Stimulated activated CD4-positive, alpha-beta T cell treated with anti-CD3 and anti-CD28 coated beads, Interleukin-1b, Interleukin-23, amount 100 ng/mL, for 1 hour (primary cell): ENCODE measurements around the gene DNAJC28.
A peak's percentile ranks its signal among the peaks of the same experiment; 100 is the strongest.
"Not testable (repeated sequence)": the region's sequence is repeated elsewhere in the genome, so short reads cannot be mapped to it uniquely, and the experiment has no call there.

Source experiments
- DNase-seq, 2 donors: peaks; one replicate each; pipeline ENCODE4 v3.0.0-alpha.2; 2020; ENCODE audit warnings: low read depth in 2 of 2

Gene DNAJC28, protein sequence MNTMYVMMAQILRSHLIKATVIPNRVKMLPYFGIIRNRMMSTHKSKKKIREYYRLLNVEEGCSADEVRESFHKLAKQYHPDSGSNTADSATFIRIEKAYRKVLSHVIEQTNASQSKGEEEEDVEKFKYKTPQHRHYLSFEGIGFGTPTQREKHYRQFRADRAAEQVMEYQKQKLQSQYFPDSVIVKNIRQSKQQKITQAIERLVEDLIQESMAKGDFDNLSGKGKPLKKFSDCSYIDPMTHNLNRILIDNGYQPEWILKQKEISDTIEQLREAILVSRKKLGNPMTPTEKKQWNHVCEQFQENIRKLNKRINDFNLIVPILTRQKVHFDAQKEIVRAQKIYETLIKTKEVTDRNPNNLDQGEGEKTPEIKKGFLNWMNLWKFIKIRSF

DNA sequence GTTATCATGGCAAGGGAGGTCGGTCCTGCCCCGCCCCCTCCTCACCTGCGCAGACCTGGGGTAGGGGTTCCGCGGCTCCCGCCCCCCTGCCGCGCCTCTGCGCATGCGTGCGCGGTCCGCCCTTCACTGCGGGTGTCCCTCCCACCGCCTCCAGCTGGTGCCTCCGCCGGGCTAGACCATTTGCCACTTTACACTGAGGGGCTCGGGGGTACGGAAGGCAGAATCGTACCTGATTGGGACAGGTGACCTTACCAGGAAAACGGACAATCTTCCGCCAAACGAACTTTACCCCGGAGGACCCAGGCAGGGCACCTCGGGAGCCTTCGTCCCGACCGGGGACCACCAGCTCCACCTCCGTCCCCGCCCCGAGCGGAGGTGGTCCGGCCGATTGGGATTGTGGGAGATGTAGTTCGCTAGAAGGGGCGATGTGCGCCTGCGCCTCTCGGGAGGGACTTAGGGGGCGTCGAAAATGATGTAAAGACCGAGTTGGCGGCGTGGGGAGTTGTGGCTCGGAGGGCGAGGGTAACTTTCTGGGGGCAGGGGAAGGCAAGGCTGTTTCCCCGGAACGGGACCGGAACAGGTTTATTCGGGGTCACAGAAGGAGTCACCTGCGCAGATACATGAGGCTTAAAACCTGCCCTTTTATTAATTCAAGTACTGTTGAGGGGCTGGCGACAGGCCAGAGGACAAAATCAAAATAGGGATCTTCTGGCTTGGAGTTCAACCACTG, at the start of gene DNAJC28:
TSS of gene DNAJC28 (minus strand) at position 344 of the 730 bp plus-strand sequence. CDS start 2,323 bp downstream, outside the sequence.
- DNase-seq: peak; percentile 87 to 92

DNA sequence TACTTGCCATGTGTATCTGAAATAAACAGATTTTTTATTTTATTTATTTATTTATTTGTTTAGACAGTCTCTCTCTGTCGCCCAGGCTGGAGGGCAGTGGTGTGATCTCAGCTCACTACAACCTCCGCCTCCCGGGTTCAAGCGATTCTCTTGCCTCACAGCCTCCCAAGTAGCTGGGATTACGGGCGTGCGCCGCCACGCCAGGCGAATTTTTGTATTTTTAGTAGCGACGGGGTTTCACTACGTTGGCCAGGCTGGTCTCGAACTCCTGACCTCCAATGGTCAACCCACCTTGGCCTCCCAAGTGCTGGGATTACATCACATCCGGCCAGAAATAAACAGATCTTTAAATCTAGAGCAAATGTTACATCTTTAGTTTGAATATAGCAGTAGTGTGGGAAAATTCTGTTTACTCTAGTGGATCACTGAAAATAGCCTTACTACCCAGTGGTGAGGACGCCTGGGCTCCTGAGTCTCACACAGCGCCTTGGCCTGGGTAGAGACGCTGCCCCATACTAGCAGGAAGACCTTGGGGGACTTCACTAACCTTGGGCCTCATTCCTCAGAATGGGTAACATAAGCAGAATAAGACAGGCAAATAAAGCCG, 49.7 kb upstream of the DNAJC28 start:
- DNase-seq: no peak

DNA sequence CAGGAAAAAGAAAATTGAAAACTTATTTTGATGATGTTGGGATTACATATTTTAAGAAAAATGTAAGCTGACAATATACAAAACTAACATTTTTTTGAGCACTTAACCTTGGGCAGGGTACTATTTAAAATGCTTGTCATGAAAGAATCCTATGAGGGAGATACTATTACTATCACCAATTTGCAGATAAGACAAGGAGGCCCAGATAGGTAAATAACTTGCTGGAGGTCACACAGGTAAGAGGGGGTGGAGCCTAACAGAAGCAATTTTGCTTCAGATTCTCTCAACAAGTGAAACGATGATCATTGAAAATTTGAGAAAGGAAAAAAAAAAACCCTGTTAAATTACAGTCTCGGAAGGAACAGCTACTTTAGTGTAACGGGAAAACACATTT, 49.2 kb upstream of the DNAJC28 start:
- no peak for DNase-seq

DNA sequence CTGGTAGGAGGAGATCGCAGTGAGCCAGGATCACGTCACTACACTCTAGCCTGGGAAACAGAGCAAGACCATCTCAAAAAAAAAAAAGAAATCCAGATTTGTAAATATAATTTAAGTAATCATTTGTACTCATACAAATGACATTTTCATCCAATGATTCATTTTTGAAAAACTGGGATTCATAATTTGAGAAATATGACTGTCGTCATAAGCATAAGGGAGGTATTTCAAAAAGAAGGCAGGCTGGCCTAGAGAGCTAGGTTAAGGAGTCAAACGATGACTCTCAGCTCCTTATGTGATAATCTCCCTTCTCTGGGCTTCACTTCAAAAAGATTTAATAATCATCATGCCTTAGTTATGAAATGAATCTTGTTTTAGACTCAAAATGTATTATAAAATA, 48.1 kb upstream of the DNAJC28 start:
- DNase-seq: no peak

DNA sequence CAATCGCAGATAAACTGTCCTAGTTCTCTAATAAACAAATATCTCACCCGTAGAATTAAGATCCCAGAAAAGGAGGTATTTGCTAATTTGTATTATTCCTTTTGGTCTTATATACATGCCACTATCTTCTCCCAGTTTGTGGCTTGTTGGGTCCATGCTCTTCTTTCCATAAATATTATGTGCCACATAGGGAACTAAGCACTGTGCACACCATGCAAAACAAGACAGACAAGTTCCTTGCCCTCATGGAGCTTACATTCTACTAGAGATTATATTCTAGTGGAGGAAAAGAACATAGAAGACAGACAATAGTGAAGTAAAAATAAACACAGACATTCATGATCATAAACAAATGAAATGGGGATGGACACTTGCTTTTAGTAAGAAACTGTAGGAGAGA, 45.7 kb upstream of the DNAJC28 start:
- DNase-seq: no peak

DNA sequence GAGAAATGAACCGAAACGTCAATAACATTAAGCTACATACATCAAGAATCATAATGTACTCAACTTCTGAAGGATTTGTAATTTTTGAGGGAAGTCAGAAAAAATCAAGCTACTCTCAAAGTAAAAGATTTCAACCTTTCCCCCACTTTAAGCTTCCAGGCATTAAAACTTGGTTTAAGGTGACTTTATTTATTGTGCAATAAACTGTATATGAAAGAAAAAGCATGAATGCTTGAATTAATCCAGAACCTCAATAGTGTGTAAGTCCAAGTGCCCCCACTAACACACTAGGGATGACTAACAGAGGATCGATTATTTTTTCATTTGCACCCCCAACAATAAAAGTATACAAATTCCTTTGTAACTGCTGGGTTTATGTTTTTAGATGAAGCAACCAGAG, 39.5 kb upstream of the DNAJC28 start:
- DNase-seq: no peak

DNA sequence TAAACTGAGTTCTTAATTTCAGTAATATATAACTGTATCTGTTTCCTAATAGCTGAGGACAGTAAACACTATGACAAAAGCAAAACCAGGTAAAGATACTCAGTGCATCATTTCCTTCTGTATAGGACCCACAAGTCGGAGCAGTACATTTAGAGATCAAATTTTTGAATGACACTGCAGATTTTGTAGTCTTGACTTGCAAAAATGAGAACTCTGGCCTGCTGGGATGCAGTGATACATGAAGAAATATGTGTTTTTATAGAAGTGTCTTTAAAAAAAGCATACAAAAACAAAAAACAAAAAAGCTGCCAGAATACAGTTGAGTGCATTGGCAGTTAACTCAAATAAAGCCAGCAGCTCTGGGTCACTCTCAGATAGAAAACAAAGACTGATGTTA, 31.4 kb upstream of the DNAJC28 start:
- DNase-seq: no peak

DNA sequence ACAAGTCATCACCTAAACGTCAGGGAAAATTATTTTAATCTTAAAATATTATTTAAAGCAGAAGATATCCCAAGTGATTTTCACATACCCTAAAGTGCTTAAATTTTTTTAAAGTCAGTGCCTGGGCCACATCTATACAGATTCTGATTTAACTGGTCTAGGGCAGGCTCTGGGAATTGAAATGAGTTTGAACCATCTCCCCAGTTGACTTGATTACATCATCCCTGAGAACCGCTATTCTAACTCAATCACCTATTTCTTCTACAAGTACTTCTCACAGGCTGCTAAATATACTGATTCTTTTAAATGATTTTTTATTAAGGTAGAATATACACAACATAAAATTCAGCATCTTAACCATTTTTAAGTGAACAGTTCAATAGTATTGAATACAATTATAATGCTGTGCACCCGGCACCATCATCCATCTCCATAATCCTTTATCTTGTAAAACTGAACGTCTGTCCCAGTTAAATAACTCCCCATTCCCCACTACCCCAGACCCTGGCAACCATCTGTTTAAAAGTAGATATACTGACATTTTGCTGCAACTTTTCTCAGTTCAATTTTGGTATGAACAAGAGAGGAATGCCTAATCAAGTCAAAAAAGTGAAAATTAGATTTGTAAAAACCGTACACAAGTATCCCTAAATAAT, 30.9 kb upstream of the DNAJC28 start:
- DNase-seq: no peak

DNA sequence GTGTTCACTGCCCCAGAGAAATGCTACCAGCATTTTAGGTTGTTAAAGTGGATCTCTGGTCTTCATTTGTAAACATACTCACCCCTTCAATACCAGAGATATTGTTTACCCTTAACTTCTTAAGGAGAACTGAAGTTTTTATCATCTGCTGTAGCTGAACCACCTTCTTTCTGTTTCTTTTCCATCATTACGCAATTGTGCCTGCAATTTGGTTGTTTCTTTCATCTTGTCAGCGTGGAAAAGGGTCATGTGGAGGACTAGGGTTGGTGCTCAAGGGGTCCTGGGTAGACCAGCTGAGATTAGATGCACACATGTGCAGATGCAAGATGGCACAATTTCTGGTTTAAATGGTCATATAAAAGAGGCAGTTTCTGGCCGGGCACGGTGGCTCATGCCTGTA, 27.4 kb upstream of the DNAJC28 start:
- no peak for DNase-seq

DNA sequence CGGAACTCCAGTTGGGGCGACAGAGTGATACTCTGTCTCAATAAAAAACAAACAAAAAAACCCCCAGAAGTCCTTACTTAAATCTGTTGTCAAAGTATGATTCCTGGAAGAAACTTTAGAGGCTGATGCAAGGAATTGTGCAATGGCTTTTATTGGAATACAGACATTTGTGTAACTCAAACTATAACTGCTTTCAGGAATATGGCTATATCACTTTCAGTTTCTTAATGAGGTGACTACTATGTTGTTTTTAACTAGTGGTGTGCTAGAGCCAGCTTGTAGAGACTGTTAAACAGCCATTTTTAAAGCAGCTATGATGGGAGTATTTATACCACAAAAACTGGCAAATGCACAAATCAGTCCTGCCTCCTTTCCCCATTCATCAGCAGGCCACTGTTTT, 22.7 kb upstream of the DNAJC28 start:
- DNase-seq: no peak

DNA sequence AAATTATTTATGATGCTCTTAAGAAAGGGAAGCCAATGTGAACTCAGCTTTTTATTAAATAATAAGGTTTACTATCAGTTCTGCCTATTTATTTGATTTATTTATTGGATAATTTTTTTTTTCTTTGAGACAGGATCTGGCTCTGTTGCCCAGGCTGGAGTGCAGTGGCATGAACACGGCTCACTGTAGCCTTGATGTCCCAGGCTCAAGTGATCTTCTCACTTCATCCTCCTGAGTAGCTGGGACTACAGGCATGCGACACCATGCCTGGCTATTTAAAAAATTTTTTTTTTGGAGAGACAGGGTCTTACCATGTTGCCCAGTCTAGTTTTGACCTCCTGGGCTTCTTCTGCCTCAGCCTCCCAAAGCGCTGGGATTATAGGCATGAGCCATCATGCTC, 21.0 kb upstream of the DNAJC28 start:
- DNase-seq: no peak

DNA sequence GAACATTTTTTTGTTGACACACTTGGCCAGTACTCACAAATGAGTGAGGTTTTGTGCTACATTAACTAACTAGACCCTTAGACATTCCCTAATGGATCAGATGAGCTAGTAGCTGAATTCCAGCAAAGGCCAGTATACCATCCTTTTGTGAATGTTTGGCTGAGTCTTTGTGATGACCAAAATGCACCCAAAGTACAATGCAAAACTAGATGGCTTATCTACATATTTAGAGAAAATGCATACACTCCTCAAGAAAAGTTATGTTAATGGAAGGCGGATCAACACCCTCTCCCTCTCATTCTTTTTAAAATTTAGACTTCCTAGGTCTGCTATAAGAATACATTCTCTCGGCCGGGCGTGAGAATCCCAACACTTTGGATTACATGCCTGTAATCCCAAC, 20.1 kb upstream of the DNAJC28 start:
- DNase-seq: no peak

DNA sequence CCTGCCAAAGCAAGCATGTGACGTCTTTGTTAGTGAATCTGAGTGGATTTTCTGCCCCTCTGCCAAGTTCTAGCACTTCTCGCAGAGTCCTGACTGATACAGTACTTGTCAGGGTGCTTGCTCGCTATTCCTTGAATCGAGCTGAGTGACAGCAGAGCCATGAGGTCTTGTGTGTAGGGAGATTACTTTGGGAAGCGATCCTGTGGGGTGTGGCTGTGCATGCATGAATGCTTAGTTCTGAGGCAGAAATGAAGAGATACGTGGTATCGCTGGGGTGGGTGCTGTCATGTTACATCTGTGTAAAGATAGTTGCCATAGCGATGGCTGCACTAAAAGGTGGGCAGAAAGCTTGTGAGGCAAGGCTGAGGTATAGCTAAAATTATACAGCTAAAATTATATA, 19.3 kb upstream of the DNAJC28 start:
- DNase-seq: no peak

DNA sequence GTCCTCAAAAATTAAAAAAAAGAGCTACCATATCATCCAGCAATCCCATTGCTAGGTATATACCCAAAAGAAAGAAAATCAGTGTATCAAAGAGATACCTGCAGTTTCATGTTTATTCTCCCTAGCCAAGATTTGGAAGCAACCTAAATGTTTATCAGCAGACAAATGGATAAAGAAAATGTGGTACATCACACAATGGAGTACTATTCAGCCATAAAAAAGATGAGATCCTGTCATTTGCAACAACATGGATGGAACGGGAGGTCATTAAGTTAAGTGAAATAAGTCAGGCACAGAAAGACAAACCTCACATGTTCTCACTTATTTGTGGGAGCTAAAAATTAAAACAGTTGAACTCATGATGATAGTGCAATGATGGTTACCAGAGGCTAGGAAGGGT, 15.5 kb upstream of the DNAJC28 start:
- DNase-seq: not testable (repeated sequence)

DNA sequence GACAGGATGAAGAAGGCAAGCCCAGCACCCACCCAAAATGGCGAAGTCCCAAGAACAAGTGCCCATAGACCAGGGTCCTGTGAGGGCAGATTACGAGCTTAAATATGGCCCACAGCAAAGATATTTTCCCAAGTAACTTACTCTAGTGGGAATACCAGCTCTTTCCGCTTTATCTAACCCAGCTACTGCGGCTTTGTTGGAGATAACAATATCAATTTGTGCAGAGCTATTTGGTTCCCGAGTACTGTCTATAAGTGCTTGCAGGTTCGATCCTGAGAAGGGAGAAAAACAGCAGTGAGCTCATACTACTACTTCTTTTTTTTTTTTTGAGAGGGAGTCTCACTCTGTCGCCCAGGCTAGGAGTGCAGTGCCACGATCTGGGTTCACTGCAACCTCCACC, 14.3 kb upstream of the DNAJC28 start:
- no peak for DNase-seq

DNA sequence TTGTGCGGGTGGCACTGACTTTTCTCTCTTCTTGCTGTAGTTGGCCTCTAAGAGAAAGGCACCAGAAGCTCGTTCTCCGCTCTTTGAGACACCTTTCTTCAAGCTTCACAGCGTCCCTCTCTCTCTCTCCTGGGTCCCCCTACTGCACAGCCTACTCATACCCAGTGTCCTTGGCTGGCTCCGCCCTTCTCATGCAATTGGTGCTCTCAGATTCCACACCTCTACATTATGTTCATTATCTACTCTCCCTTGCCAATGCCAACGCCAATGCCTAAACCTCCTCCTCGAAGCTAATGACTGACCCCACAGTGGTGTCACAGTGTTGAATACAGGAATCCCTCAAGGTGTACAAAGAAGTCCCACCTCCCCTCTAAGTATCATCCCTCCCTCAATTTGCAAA, 4.8 kb upstream of the DNAJC28 start:
- DNase-seq: no peak

DNA sequence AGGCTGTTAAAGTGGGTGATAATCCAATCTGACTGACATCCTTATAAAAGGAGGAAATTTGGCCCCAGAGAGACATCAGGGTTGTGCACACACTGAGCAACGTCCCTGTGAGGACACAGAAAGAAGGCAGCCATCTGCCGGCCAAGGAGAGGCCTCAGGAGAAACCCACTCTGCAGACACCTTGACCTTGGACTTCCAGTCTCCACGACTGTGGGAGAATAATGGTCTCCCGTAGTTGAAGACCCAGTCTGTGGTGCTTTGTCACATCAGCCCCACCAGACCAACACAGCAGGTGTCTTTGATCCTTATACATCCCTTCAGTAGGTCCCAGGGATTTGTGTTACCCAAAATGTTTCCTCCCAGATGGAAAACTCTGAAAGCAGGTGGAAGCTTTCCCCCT, 4.2 kb upstream of the DNAJC28 start:
- DNase-seq: no peak

DNA sequence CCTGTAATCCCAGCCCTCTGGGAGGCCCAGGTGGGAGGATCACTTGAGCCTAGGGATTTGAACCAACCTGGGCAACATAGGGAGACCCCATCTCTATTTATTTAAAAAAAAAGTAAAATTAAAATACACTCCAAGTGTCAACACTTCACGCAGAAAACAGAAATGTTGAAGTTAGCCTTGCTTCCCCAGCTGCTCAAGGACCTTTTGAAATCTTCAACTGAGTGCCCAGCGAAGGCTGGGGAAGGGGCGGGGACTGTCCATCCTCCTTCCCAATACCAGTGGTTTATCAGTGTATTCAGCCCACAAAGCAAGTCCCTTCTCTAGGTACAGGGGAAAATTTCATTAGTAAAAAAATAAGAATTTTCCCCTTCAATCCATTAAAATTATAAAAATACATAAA, 2.2 kb upstream of the DNAJC28 start:
- DNase-seq: no peak

DNA sequence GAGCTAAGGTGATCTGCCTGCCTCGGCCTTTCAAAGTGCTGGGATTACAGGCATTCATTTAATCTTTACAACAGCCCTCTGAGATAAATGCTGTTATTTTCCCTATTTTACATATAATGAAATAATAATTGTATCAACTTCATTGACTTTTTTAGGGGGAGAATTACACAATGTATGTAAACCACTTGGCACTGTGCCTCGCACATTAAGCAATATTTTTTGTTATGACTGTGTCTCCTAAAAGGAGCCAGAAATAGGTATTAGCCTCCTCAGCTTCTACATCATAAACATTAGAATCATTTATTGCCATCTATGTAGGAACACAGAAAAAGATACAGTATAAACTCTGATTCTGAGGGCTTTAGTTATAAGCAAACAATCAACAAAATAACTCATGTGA, 1.1 kb upstream of the DNAJC28 start:
- DNase-seq: no peak

DNA sequence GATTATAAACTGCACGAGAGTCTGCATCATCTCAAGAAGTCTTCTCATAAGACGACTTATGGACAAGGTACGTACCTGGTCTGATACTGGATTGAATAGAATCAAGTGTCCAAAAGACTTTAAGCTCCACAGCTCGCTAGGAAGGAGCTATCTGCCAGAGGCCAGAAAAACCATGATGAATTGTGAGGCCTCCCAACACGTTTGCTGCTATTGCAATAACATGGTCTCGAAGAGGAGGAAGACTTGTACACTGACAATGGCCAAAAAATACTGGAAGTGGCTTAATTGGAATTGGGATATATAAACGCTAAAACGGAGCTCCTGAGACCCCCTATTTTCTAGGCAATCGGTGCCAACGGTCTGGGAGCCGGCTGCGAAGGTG, 534 bp downstream of the DNAJC28 start:
- no peak for DNase-seq

DNA sequence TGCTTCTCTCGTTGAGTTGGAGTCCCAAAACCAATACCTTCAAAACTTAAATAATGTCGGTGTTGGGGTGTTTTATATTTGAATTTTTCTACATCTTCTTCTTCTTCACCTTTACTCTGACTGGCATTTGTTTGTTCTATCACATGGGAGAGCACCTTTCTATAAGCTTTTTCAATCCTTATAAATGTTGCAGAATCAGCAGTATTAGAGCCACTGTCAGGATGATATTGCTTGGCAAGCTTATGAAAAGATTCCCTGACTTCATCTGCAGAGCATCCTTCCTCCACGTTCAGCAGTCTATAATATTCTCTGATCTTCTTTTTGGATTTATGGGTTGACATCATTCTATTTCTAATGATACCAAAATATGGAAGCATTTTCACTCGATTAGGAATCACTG, 2.6 kb downstream of the DNAJC28 start:
- DNase-seq: no peak

DNA sequence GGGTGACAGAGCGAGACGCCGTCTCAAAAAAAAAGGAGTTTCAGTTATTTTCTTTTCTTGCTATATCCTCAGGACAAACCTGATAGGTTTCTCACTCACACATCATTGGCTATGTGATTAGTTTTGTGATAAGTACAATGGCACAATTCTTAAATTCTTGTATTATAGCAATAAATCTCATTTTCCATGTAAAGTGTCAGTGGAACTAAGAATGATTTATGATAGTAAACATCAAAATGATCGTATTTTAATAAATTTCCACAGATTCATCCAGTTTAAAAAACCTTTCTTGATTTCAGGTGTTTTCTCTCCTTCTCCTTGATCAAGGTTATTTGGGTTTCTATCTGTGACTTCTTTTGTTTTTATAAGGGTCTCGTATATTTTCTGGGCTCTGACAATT, 3.5 kb downstream of the DNAJC28 start:
- no peak for DNase-seq
